Adrenal gland (tissue), 12 donors: ENCODE data around the gene RAPH1. TPM values are rescaled to one million over a fixed set of nuclear protein-coding genes. Genes with fewer than 3 reads are reported as not detected.

Experiments
- DNase-seq, 7 donors: peaks; one replicate each; pipeline ENCODE4 v3.0.0-alpha.2; 2019 to 2020
- H3K27ac ChIP-seq, 5 donors: fragments of 200-600 bp; sonication (generic) in 4 of 5; 1 replicate in 3 of 5; 2 replicates in 2 of 5; pipeline versions ENCODE4 v1.5.1 to v1.8.0; 2016 to 2020; ENCODE audit warnings: mild to moderate bottlenecking in 1 of 5
- H3K27me3 ChIP-seq: fragments of 200-600 bp; 2 replicates; pipeline ENCODE4 v1.8.0; 2021
- H3K36me3 ChIP-seq, 2 donors: fragments of 200-600 bp; replicated peaks in 1 of 2; 1 replicate in 1 of 2; 2 replicates in 1 of 2; pipeline versions ENCODE4 v1.5.1 to v1.8.0; 2018 to 2022
- H3K4me1 ChIP-seq, 2 donors: fragments of 200-600 bp; replicated peaks in 1 of 2; 1 replicate in 1 of 2; 2 replicates in 1 of 2; pipeline versions ENCODE4 v1.5.1 to v1.8.0; 2018 to 2021
- H3K4me3 ChIP-seq, 4 donors: fragments of 200-600 bp; sonication (generic) in 3 of 4; one replicate each; pipeline ENCODE4 v1.5.1; 2016 to 2018
- H3K9me3 ChIP-seq, 3 donors: fragments of 200-600 bp; sonication (generic) in 1 of 3; replicated peaks in 1 of 3; 1 replicate in 2 of 3; 2 replicates in 1 of 3; pipeline versions ENCODE4 v1.5.1 to v1.8.0; 2016 to 2021
- POLR2A ChIP-seq, 2 donors: fragments of 450-650 bp; IDR thresholded peaks; one replicate each; pipeline ENCODE4 v1.6.1; 2017; ENCODE audit warnings: antibody characterized with exemption in 2 of 2, mild to moderate bottlenecking in 2 of 2, moderate library complexity in 1 of 2
- WGBS, 4 donors: extraction: QIAGEN DNeasy Blood & Tissue Kit in 2 of 4; methylation state at CpG; one replicate each; pipeline versions ENCODE4 v1.1.5 to v1.1.7; 2013 to 2017; 5-methylcytosine and 5-hydroxymethylcytosine counted together
- intact Hi-C, 2 donors: fragments of 100-400 bp; cut with DNase I; formaldehyde crosslinking; loops; one replicate each; pipeline versions ENCODE4 v1.14.1 to v1.15.0; 2022 to 2023
- polyA plus RNA-seq, 3 donors: library from polyadenylated mRNA; stranded (reverse); fragments of 200-250 nt in 2 of 3; fragments of 350-450 nt in 1 of 3; fragmentation: Illumina TruSeq in 1 of 3; extraction: RNeasy Lipid Tissue Mini Kit (QIAGEN cat#74804) in 1 of 3; gene quantifications; one replicate each; pipeline ENCODE4 v1.2.3, GENCODE V29; 2013 to 2014
- total RNA-seq, 9 donors: library from RNA; depleted of rRNA in 4 of 9; stranded (reverse); fragments of >200 nt in 4 of 9; fragments of 120-200 nt in 1 of 9; fragmentation: NEBNext Ultra II Directional in 1 of 9; extraction: Animal tissue kit (Norgen Biotek cat#: 25700) in 1 of 9; gene quantifications; one replicate each; pipeline versions ENCODE4 v1.1.0 to v1.2.4, GENCODE V29; 2013 to 2023
- TF ChIP-seq, protein P1 (sequence below), 6 experiments: fragments of 450-650 bp in 4 of 6; fragments of 200-600 bp in 2 of 6; sonication (generic) in 1 of 6; IDR thresholded peaks; 1 replicate in 5 of 6; 2 replicates in 1 of 6; pipeline versions ENCODE4 v1.5.1 to v1.8.0; 2016 to 2021; ENCODE audit warnings: antibody characterized with exemption in 6 of 6, mild to moderate bottlenecking in 2 of 6, moderate library complexity in 1 of 6
- donor health status: healthy with polysubstance abuse.
- donor health status: Bipolar disorder and iron deficiency.
- donor health status: DM: yes; HTN: yes; CAD: no.
- donor health status: DM: no; HTN: no; CAD: no.
- donor health status: DM: no; HTN: no; CAD: no.
- donor health status: DM: yes; HTN: yes; CAD: no.

Gene RAPH1
- total and polyA plus RNA-seq, 12 donors, result 4.2 to 72.5 (median 27.3) TPM

DNA sequence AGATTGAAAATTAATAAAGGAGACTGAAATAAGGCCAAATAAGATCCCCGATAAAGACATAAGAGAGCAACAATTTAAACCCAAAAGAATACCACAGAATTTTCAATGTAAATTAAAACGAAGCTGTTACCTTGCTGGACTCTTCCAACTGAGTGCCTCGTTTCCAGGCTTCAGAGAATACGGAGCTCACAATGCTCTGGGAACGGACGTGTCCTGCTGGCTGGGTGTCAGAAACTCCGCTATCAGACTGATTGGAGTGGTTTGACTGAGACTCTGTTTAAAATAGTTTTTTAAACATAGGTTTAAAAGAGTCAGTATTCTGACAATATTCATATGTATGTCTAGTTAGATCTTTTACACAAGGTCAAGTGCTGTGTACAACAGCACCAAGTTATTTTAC is 90.4 kb downstream of the RAPH1 start:
- Histone ChIP-seq H3K27me3 (no peaks in the 10 kb centered on the region), H3K27ac (no peak overlapping the region), H3K9me3 (no peaks in the 10 kb centered on the region), H3K36me3 (peaks cover 0 to 51% of the 10 kb centered on the region in 2 donors), H3K4me1 (no peaks in the 10 kb centered on the region), H3K4me3 (no peak overlapping the region)
- no peak for DNase-seq
- no peak for TF ChIP-seq POLR2A (IDR thresholded peaks at IDR 0.05)
- TF ChIP-seq, protein P1, sequence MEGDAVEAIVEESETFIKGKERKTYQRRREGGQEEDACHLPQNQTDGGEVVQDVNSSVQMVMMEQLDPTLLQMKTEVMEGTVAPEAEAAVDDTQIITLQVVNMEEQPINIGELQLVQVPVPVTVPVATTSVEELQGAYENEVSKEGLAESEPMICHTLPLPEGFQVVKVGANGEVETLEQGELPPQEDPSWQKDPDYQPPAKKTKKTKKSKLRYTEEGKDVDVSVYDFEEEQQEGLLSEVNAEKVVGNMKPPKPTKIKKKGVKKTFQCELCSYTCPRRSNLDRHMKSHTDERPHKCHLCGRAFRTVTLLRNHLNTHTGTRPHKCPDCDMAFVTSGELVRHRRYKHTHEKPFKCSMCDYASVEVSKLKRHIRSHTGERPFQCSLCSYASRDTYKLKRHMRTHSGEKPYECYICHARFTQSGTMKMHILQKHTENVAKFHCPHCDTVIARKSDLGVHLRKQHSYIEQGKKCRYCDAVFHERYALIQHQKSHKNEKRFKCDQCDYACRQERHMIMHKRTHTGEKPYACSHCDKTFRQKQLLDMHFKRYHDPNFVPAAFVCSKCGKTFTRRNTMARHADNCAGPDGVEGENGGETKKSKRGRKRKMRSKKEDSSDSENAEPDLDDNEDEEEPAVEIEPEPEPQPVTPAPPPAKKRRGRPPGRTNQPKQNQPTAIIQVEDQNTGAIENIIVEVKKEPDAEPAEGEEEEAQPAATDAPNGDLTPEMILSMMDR (IDR thresholded peaks at IDR 0.05), result no peak
- intact Hi-C loops, result loop anchor here in 1 of 2 donors (10.0 kb wide), 1 partner anchor 210 kb away; the partner anchor contains the start of gene CYP20A1
- 74 to 84% (median 81%) methylated on average over 7 of the region's 7 CpGs for WGBS, 4 donors

DNA sequence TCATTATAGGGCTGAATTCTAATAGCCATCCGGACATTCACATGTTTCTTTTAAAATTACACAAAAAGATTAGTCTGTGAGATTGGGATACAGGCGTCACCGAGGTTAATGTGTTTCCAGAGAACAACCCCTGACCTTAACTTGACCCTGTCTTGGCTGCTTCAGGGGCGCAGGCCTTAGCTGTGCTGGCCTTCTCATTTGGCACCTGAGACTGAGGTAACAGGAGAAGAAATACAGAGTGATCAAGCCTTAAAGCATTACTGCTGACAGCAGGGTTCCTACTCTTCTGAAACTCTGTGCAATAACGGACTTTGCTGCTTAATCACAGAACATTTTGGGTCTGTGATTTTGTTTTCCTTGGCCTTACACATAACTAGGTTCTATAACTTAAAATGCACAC is 92.6 kb downstream of the RAPH1 start:
- intact Hi-C loops, result loop anchor here in 1 of 2 donors (10.0 kb wide), 1 partner anchor 208 kb away; the partner anchor contains the start of gene CYP20A1
- WGBS, 4 donors, result 70 to 75% (median 72%) methylated on average over 5 of the region's 5 CpGs

DNA sequence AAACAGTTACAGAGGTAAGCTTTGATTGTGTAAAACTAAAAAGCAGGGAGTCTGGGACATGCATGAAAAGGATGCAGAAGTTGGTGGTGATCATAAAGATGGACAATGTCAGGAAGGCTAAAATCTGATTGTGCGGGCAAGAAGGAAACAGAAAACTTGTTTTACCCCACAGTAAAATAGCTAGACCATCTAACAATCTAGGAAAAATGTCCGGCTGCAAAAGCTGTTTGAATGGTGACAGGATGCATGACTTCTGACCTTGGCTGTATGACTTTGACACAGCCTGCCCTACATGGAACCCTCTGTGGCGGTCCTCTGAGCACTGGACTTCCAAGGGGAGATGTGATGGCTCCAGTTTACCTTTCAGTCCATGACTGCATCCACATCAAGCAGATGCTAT is 93.6 kb downstream of the RAPH1 start:
- Histone ChIP-seq H3K9me3 (no peaks in the 10 kb centered on the region), H3K36me3 (peaks cover 0 to 58% of the 10 kb centered on the region in 2 donors), H3K27ac (no peak overlapping the region), H3K4me3 (no peak overlapping the region), H3K27me3 (no peaks in the 10 kb centered on the region), H3K4me1 (no peaks in the 10 kb centered on the region)
- no peak for DNase-seq
- TF ChIP-seq POLR2A (IDR thresholded peaks at IDR 0.05), result no peak
- TF ChIP-seq, protein P1 (IDR thresholded peaks at IDR 0.05), result no peak
- WGBS, 4 donors, result 71 to 78% (median 74%) methylated on average over 3 of the region's 3 CpGs
- intact Hi-C loops, result loop anchor here in 1 of 2 donors (10.0 kb wide), 1 partner anchor 207 kb away; the partner anchor contains the start of gene CYP20A1

More for the DNA sequence above, 92.6 kb downstream of the RAPH1 start:
- Histone ChIP-seq H3K27ac (peak overlapping the region in 1 of 5 donors; percentile 6), H3K9me3 (no peaks in the 10 kb centered on the region), H3K4me3 (no peak overlapping the region), H3K36me3 (peaks cover 0 to 66% of the 10 kb centered on the region in 2 donors), H3K4me1 (no peaks in the 10 kb centered on the region), H3K27me3 (no peaks in the 10 kb centered on the region)
- no peak for TF ChIP-seq POLR2A (IDR thresholded peaks at IDR 0.05)
- TF ChIP-seq, protein P1 (IDR thresholded peaks at IDR 0.05), result no peak
- DNase-seq, result no peak

- H3K27ac ChIP-seq, result no peak overlapping the region
- no peaks in the 10 kb centered on the region for H3K27me3 ChIP-seq
- WGBS, 4 donors, result 88 to 94% (median 91%) methylated on average over 4 of the region's 4 CpGs
- H3K4me1 ChIP-seq, result no peaks in the 10 kb centered on the region
- peaks cover 0 to 53% of the 10 kb centered on the region in 2 donors for H3K36me3 ChIP-seq
- intact Hi-C loops, result loop anchor here in 1 of 2 donors (10.0 kb wide), 1 partner anchor 206 kb away; the partner anchor contains the start of gene CYP20A1
- H3K4me3 ChIP-seq, result no peak overlapping the region
- DNase-seq, result no peak
- TF ChIP-seq, protein P1 (IDR thresholded peaks at IDR 0.05), result no peak
- no peak for TF ChIP-seq POLR2A (IDR thresholded peaks at IDR 0.05)
- H3K9me3 ChIP-seq, result no peaks in the 10 kb centered on the region
Measured at GRCh38 chr2:203440671-203441070, 94.4 kb downstream of the RAPH1 start.
